WI38 (cell line): ENCODE measurements around the gene PIGO.

ENCODE experiments used
- H3K4me3 ChIP-seq: 2 replicates; pipeline ENCODE4 v1.5.1; 2011; ENCODE audit warnings: low read depth, mild to moderate bottlenecking, control low read depth, low read length
- CTCF ChIP-seq: IDR thresholded peaks from 2 replicates; pipeline ENCODE4 v1.5.1; 2012; ENCODE audit warnings: low read depth, mild to moderate bottlenecking, control low read depth, low read length

Gene PIGO

GRCh38 chr9:35089434-35089833, 7.0 kb downstream of the PIGO start:
- H3K4me3 ChIP-seq, result no peak overlapping the region
- no peak for TF ChIP-seq CTCF

- no peak overlapping the region for H3K4me3 ChIP-seq
- TF ChIP-seq CTCF, result no peak
These were observed 11.3 kb downstream of the PIGO start for GRCh38 chr9:35085078-35085477.

GRCh38 chr9:35079426-35080341, 16.7 kb downstream of the PIGO start, which contains the start of gene FANCG:
FANCG (minus strand) TSS chr9:35079942; CDS start chr9:35079524, 418 bp downstream.
- no peak for TF ChIP-seq CTCF
- peak within 1 kb of the TSS; percentile 79 for H3K4me3 ChIP-seq

GRCh38 chr9:35079041-35079425, 17.4 kb downstream of the PIGO start:
- peak overlapping the region; percentile 79 for H3K4me3 ChIP-seq
- TF ChIP-seq CTCF, result no peak

- peak overlapping the region; percentile 79 for H3K4me3 ChIP-seq
- no peak for TF ChIP-seq CTCF
These were observed 18.3 kb downstream of the PIGO start for GRCh38 chr9:35078066-35078465.

- no peak for TF ChIP-seq CTCF
- H3K4me3 ChIP-seq, result no peak overlapping the region
These were observed 19.5 kb downstream of the PIGO start for GRCh38 chr9:35076848-35077247.

- no peak overlapping the region for H3K4me3 ChIP-seq
- TF ChIP-seq CTCF, result no peak
These were observed 21.0 kb downstream of the PIGO start for GRCh38 chr9:35075358-35075757.
